GM21786 (cell line): Measurements from ENCODE around the gene SNED1.
"Not testable (repeated sequence)": the region's sequence is repeated elsewhere in the genome, so short reads cannot be mapped to it uniquely, and the experiment has no call there.

Experiments used
- ATAC-seq: cut with Tn5 transposase; IDR thresholded peaks from one replicate; pipeline ENCODE4 v1.9.1; 2021; ENCODE audit not compliant: unreplicated experiment

SNED1 gene

GRCh38 chr2:240972201-240972600, 26.2 kb upstream of the SNED1 start:
- ATAC-seq = no peak

- no peak for ATAC-seq
Measured at GRCh38 chr2:240972636-240973521, 25.5 kb upstream of the SNED1 start.

DNA sequence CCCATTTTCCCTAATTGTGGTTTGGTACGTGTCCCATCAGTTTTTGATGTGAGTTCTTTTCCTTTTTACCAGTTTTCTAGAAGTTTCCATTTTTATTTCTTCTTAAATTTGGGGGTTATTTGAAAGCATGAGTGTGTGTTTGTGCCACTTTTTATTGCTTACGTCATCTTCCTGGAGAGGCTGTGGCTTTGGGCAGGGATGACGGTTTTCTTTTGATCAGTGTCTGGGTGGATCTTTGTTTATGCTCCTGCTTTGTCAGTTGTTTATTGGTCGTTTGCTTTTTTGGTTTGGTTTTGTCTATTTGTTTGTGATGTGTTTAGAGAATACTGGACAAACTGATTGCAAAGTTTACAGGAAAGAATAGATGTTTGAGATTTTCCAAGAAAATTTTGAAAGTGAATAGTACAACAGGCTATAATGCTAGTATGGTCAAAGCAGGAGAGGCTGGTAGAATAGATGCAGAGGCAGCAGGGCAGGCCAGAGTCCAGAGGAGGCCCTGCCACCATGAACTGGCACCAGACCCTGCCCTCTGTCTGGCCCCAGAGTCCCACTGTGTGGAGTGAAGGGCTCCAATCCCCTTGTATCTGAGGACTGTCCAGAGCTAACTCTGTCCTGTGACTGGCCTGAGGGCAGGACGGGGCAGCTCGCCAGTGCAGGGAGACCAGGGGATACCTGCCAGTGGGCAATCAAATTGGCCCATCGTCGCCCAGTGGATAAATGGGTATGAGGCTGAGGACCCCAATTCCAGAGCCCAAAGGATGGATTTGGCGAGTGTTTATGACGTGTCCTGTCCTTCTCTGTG, 23.4 kb upstream of the SNED1 start:
- no peak for ATAC-seq

- ATAC-seq = not testable (repeated sequence)
Measured at GRCh38 chr2:240975903-240976302, 22.5 kb upstream of the SNED1 start.

DNA sequence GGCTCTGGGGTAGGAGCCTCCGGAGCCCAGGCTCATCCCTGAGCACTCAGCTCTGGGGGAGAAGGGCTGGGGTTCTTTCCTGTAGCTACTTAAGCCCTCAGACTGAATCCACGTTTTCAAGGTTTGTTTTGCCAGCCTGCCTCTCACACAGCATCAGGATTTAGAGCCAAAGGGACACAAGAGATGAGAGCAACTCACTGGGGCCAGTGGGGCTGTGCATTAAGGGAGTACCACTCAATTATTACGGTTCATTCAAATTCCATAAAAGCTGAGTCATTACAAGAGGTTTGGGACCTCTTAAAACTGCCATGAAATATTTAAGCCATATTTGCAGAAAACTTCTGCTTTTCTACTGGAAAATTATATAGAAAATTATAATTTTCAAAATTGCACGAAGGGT, 17.1 kb upstream of the SNED1 start:
- no peak for ATAC-seq

GRCh38 chr2:240981871-240982800, 16.3 kb upstream of the SNED1 start:
- no peak for ATAC-seq

- no peak for ATAC-seq
Measured at GRCh38 chr2:240982821-240983281, 15.6 kb upstream of the SNED1 start.

DNA sequence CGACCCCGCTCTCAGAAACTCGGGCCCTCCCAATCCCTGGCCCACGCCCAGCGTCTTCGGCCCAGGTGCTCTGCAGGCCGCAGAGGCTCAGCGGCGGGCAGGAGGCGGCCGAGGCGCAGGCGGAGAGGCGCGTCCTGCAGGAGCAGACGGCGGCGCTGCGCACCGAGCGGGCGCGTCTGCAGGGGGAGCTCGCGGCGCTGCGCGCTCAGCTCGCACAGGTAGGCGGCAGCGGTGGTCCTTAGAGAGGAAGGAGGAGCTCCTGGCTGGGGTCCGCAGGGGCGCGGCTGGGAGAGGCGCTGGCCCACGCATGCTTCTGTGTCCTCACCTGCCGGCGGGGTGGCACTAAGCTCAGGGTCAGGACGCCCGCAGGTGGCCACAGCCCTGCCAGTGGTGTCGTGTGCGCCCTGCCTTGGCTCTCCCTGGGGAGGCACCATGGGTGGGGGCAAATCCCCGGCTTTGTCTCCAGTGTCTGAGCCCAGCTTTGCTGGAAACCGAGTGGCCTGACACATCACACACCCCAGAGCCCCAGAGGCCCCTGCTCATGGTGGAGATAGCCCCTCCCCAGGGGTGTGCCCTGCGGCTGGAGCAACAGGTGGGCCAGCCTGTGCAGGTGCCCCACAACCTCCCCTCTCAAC, 14.9 kb upstream of the SNED1 start:
- no peak for ATAC-seq

DNA sequence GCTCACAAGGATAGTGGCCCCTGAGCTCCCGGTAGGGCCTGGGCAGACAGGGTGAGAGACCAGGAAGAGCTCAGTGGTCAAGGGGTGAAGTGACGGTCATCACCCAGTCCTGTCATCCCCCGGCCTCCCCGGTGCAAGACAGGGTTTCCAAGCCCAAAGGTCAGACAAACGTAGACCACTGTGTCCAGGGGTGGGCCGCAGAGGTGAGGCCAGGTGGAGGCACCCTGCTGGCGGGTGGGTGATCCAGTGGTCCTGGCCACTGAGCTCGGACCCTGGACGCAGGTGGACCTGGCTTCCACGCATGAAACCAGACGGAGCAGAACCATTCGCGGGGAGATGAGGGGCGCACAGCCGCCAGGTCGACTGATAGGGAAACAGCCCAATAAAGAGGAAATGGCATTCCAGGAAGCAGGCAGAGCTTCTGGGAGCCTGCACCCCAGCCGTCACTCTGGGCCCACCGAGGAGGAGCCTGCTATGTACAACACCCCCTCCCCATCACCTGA, 14.4 kb upstream of the SNED1 start:
- no peak for ATAC-seq

- no peak for ATAC-seq
Measured at GRCh38 chr2:240985881-240986786, 12.3 kb upstream of the SNED1 start.

GRCh38 chr2:240986787-240987411, 11.5 kb upstream of the SNED1 start:
- ATAC-seq = no peak

- no peak for ATAC-seq
Measured at GRCh38 chr2:240987588-240987987, 10.8 kb upstream of the SNED1 start.

DNA sequence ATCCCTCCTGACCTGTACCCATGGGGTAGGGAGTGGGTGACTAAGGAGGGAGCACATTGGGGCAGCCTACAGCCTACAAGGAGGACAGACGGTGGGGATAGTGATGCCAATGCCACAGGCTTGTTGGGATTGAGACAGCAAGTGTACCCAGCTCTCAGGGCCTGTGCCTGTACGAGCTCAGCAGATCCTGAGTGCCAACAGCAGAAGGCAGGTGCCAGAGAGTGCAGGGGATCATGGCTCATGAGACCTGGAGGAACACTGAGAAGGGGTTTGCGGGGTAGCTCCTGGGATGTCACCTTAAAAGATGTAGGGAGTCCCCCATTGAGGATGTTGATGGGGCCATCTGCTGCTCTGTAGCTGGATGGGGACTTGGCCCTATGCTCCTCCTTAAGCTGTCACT, 10.3 kb upstream of the SNED1 start:
- no peak for ATAC-seq

GRCh38 chr2:240988571-240989271, 9.7 kb upstream of the SNED1 start:
- ATAC-seq = no peak

DNA sequence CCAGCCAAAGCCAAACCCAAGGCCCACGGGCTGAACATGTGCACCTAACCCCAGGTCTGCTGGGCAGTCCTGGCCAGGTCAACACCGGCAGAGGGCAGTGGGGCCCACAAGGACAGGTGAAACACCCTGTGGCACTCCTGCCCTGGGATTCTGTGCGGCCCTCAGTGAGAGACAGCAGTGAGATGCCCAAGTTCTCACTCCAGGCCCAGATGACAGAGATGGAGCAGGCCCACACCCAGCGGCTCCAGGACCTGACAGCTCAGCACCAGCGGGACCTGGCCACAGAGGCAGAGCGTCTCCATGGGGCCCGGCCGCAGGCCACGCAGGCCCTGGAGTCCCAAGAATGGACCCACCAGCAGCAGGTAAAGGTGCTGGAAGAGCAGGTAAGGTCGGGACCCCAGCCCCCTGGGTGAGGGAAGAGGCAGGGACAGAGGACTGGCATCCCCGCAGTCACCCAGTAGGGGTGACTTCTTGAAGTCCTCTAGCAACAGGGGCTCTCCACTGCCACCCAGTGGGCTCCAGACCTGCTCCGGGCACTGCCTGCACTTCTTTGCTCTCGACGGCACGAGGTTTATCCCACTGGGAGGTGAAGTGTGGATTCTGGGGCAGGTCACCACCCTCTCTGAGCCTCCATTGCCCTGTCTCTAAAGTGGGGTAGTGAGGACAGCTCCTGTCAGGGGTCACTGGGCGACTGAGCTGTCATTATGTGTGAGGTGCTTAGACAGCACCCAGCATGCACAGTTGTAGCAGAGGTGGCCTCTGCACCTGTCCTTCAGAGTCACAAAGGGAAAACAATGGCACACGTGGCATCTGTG, 8.8 kb upstream of the SNED1 start:
- ATAC-seq = no peak

- ATAC-seq = no peak
Measured at GRCh38 chr2:240990266-240990529, 8.2 kb upstream of the SNED1 start.

DNA sequence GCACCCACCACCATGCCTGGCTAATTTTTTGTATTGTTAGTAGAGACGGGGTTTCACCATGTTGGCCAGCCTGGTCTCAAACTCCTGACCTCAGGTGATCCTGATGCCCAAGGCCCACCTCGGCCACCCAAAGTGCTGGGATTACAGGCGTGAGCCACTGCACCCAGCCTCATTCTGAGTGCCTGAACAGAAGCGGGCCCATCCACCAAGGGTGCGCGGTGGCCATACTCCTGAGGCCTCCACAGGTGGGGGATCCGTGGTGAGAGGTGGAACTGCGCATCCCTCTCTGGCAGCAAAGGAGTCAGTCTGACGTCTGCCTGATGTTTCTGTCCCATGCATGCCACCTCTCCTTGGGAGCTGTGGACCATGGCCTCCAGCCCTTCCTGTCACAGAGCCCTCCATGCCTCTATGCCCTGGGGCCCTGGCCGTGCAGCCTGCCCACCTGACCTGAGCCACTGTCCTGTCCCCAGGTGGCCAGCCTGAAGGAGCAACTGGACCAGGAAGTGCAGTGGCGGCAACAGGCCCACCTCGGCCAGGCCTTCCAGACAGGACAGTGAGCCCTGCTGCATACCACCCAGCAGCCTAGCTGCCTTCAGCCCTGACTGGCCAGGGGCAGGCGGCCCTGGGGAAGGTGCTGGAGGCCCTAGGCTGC, 7.6 kb upstream of the SNED1 start:
- no peak for ATAC-seq
